ENCODE data around the gene SORBS1. TPM values are rescaled to one million over a fixed set of nuclear protein-coding genes. Genes with fewer than 3 reads are reported as not detected.

The SORBS1 gene
- total and polyA plus RNA-seq, 2 donors (not counting 3 experiments of a cell fraction or from before 2014, with no cell fraction given), result 2.0 to 7.9 TPM

GRCh38 chr10:95394161-95394880, 166.8 kb downstream of the SORBS1 start:
- no peak for FAIRE-seq
- dilution Hi-C loops (cut with MboI; ENCODE audit: extremely low pct_ligation_motif_present, low sequenced_read_pairs), result no loop called here

More at GRCh38 chr10:95394161-95394880, 166.8 kb downstream of the SORBS1 start:
- BruUV-seq (replicated peaks), result TSS peak; percentile 40
- H4K20me1 ChIP-seq (replicated peaks; ENCODE audit: control insufficient read depth, extremely low read depth, insufficient read depth, low read length), result no peaks in the 10 kb centered on the region
- no peaks in the 10 kb centered on the region for H3K9me1 ChIP-seq (replicated peaks; ENCODE audit: control insufficient read depth, extremely low read depth, insufficient read depth, low read length)
- no peaks in the 10 kb centered on the region for H3K27me3 ChIP-seq (ENCODE audit: control insufficient read depth in 2 of 2, insufficient read depth in 2 of 2, low read length in 2 of 2)
- H3K9me3 ChIP-seq (replicated peaks; ENCODE audit: control insufficient read depth, insufficient read depth, low read length), result no peaks in the 10 kb centered on the region
- no peaks in the 10 kb centered on the region for H3K79me2 ChIP-seq (ENCODE audit: control insufficient read depth, insufficient read depth, low read length)
- no peak overlapping the region for H3K27ac ChIP-seq (ENCODE audit: insufficient read depth, low read depth, low read length)
- CTCF ChIA-PET, result interaction anchor here (1.1 to 2.5 kb wide), 3 partner anchors 8 to 25 kb away, joined by 4 to 11 read pairs (median 4); no protein-coding TSS in a partner anchor
- no peak overlapping the region for H3K4me3 ChIP-seq (replicated peaks in 1 of 3; ENCODE audit: insufficient read depth in 1 of 3, low read depth in 1 of 3, low read length in 3 of 3)
- intact Hi-C loops (cut with micrococcal nuclease), result no loop called here
- no peak for DNase-seq (ENCODE audit: low read depth, low spot score)
- H3K4me1 ChIP-seq (ENCODE audit: control insufficient read depth, extremely low read depth, insufficient read depth, low read length), result peaks cover 4% of the 10 kb centered on the region
- no peaks in the 10 kb centered on the region for H3K36me3 ChIP-seq (ENCODE audit: control insufficient read depth in 2 of 2, extremely low read depth in 1 of 2, insufficient read depth in 2 of 2, low read length in 2 of 2)
- no peak overlapping the region for H2AFZ ChIP-seq (ENCODE audit: low read depth, low read length)
- no peak overlapping the region for H3K4me2 ChIP-seq (ENCODE audit: insufficient read depth, low read length)
- H3K9ac ChIP-seq (replicated peaks; ENCODE audit: extremely low read depth, insufficient read depth, low read length), result no peak overlapping the region
- POLR2A ChIA-PET, result no interaction called here
- TF ChIP-seq FOS (IDR thresholded peaks at IDR 0.05; ENCODE audit: borderline replicate concordance, insufficient read depth, low read length), result no peak
- no peak for TF ChIP-seq POLR2AphosphoS5 (IDR thresholded peaks at IDR 0.05; ENCODE audit: insufficient read depth, low read depth, low read length)
- TF ChIP-seq EZH2 (IDR thresholded peaks at IDR 0.05; ENCODE audit: borderline replicate concordance, low read depth, low read length, severe bottlenecking), result no peak
- no peak for TF ChIP-seq GATA2 (IDR thresholded peaks at IDR 0.05; ENCODE audit: insufficient read depth, insufficient read length, low read depth, low read length)
- no peak for TF ChIP-seq MYC (IDR thresholded peaks at IDR 0.05; ENCODE audit: low read depth, low read length)
- no peak for TF ChIP-seq CTCF (IDR thresholded peaks at IDR 0.05; ENCODE audit: extremely low read depth in 1 of 2, insufficient read depth in 1 of 2, low read depth in 1 of 2, low read length in 2 of 2)
- TF ChIP-seq JUN (IDR thresholded peaks at IDR 0.05; ENCODE audit: borderline replicate concordance, insufficient read depth, insufficient read length, low read depth), result no peak
- TF ChIP-seq POLR2A (IDR thresholded peaks at IDR 0.05; ENCODE audit: low read depth, low read length), result no peak
- TF ChIP-seq MAX (IDR thresholded peaks at IDR 0.05; ENCODE audit: insufficient read depth, insufficient read length), result no peak

Data from endothelial cell of umbilical vein (primary cell).